ENCODE measurements around the gene SPATS2L.

GRCh38 chr2:200506679-200507078 lies 200.2 kb downstream of the SPATS2L start:
- TF ChIP-seq TAF1 (IDR thresholded peaks at IDR 0.05; ENCODE audit: low read depth, low read length) = no peak
- no peak for TF ChIP-seq POLR2A (IDR thresholded peaks at IDR 0.05; ENCODE audit: low read depth, low read length)
- no peak for TF ChIP-seq POLR2AphosphoS5 (IDR thresholded peaks at IDR 0.05; ENCODE audit: low read depth, low read length)
- no peak for TF ChIP-seq SPI1 (IDR thresholded peaks at IDR 0.05; ENCODE audit: low read depth, low read length)
- no peak for TF ChIP-seq PAX5 (IDR thresholded peaks at IDR 0.05; ENCODE audit: insufficient read depth, low read length, severe bottlenecking)
- no peak for TF ChIP-seq POU2F2 (IDR thresholded peaks at IDR 0.05; ENCODE audit: low read depth, low read length)

Data from GM12891 (cell line).